A673 (cell line): Measurements from ENCODE around the gene SAP30. TPM values are rescaled to one million over a fixed set of nuclear protein-coding genes. Genes with fewer than 3 reads are reported as not detected.
A peak's percentile ranks its signal among the peaks of the same experiment; 100 is the strongest.

ENCODE experiments used
- Bru-seq: library from RNA; stranded (reverse); fragments of 400-500 nt; gene quantifications from one replicate; lab custom pipeline; 2021; lab: Mats Ljungman, UMichigan
- BruChase-seq, 2 experiments: library from RNA; stranded (reverse); fragments of 400-500 nt; gene quantifications; one replicate each; lab custom pipeline; 2021; lab: Mats Ljungman, UMichigan
- BruUV-seq: library from RNA; stranded (reverse); fragments of 400-500 nt; replicated peaks from 2 replicates; lab custom pipeline; 2021; lab: Mats Ljungman, UMichigan
- CTCF ChIA-PET: fragments of 300-600 bp; sonication (Branson Sonifier 250); formaldehyde crosslinking; loops from one replicate; lab custom pipeline; 2022; ENCODE audit warnings: antibody characterized with exemption; lab: Charles Lee
- POLR2A ChIA-PET: fragments of 300-600 bp; sonication (Branson Sonifier 250); formaldehyde crosslinking; loops from one replicate; lab custom pipeline; 2022; ENCODE audit warnings: antibody characterized with exemption; ENCODE audit not compliant: low non-redundant PET; lab: Charles Lee
- DNase-seq: peaks from one replicate; pipeline ENCODE4 v3.0.0-alpha.2; 2015; ENCODE audit warnings: low spot score
- H3K27ac ChIP-seq: fragments of 200-600 bp; sonication (generic); 2 replicates; pipeline ENCODE4 v1.5.1; 2016; ENCODE audit warnings: mixed run types, low read depth, mild to moderate bottlenecking, mixed read lengths, antibody characterized with exemption, low read length; ENCODE audit not compliant: poor library complexity, severe bottlenecking
- H3K27me3 ChIP-seq: fragments of 200-600 bp; sonication (generic); replicated peaks from 2 replicates; pipeline ENCODE4 v1.6.1; 2017; ENCODE audit warnings: mixed run types, low read depth, mild to moderate bottlenecking, mixed read lengths, antibody characterized with exemption, low read length; ENCODE audit not compliant: insufficient read depth, poor library complexity
- H3K36me3 ChIP-seq: fragments of 200-600 bp; sonication (generic); 2 replicates; pipeline ENCODE4 v1.6.1; 2016; ENCODE audit warnings: mixed run types, mild to moderate bottlenecking, mixed read lengths, antibody characterized with exemption, low read length; ENCODE audit not compliant: insufficient read depth, poor library complexity, severe bottlenecking
- H3K4me1 ChIP-seq: fragments of 200-600 bp; sonication (generic); 2 replicates; pipeline ENCODE4 v1.6.1; 2017; ENCODE audit warnings: mixed run types, mild to moderate bottlenecking, mixed read lengths, antibody characterized with exemption, low read length; ENCODE audit not compliant: insufficient read depth, poor library complexity, severe bottlenecking
- H3K4me3 ChIP-seq: fragments of 200-600 bp; sonication (generic); 2 replicates; pipeline ENCODE4 v1.5.1; 2016; ENCODE audit warnings: low read depth, mixed run types, mild to moderate bottlenecking, mixed read lengths, low read length; ENCODE audit not compliant: poor library complexity, severe bottlenecking
- H3K9me3 ChIP-seq: fragments of 200-600 bp; sonication (generic); 2 replicates; pipeline ENCODE4 v1.6.1; 2016; ENCODE audit warnings: mixed run types, low read depth, mild to moderate bottlenecking, mixed read lengths, antibody characterized with exemption, low read length; ENCODE audit not compliant: poor library complexity, severe bottlenecking
- EZH2 ChIP-seq: fragments of 200-600 bp; sonication (generic); IDR thresholded peaks from 2 replicates; pipeline ENCODE4 v1.6.1; 2017; ENCODE audit warnings: borderline replicate concordance, low read depth, mild to moderate bottlenecking, mixed read lengths, antibody characterized with exemption, low read length; ENCODE audit not compliant: poor library complexity, severe bottlenecking
- intact Hi-C: fragments of 100-400 bp; cut with micrococcal nuclease; formaldehyde crosslinking; loops from one replicate; pipeline ENCODE4 v1.10.0; 2022; ENCODE audit not compliant: unreplicated experiment
- long read RNA-seq: library from polyadenylated mRNA; stranded (forward); transcript quantifications from one replicate; pipeline ENCODE4 v2.0.0, GENCODE V29; 2022
- total RNA-seq: library from RNA; stranded (reverse); gene quantifications from 2 replicates; pipeline ENCODE4 v1.2.3, GENCODE V29; 2021
- TF ChIP-seq, protein P1 (sequence below): fragments of 300-800, 200-600 bp; sonication (generic); conservative IDR thresholded peaks from 2 replicates; pipeline ENCODE4 v1.5.1; 2017; ENCODE audit warnings: low read depth, mild to moderate bottlenecking, antibody characterized with exemption, low read length, moderate library complexity, mixed read lengths

The SAP30 gene, protein sequence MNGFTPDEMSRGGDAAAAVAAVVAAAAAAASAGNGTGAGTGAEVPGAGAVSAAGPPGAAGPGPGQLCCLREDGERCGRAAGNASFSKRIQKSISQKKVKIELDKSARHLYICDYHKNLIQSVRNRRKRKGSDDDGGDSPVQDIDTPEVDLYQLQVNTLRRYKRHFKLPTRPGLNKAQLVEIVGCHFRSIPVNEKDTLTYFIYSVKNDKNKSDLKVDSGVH
- total RNA-seq: 56.5 and 64.3 TPM in 2 replicates
- percentile 88 among the genes with signal in this experiment for Bru-seq, nascent RNA
- BruChase-seq, experiment 1, labeled RNA remaining after a 2-hour chase: percentile 86 among the genes with signal in this experiment
- percentile 76 among the genes with signal in this experiment for BruChase-seq, experiment 2, labeled RNA remaining after a 6-hour chase
- long read RNA-seq, transcript SAP30-201 (4 exons, 1,108 nt): major isoform, 138 of 144 reads
- long read RNA-seq, partial matches to known transcripts: 3 of 144 reads
- long read RNA-seq, other reads (novel, unspliced or antisense): 3 of 144 reads

DNA sequence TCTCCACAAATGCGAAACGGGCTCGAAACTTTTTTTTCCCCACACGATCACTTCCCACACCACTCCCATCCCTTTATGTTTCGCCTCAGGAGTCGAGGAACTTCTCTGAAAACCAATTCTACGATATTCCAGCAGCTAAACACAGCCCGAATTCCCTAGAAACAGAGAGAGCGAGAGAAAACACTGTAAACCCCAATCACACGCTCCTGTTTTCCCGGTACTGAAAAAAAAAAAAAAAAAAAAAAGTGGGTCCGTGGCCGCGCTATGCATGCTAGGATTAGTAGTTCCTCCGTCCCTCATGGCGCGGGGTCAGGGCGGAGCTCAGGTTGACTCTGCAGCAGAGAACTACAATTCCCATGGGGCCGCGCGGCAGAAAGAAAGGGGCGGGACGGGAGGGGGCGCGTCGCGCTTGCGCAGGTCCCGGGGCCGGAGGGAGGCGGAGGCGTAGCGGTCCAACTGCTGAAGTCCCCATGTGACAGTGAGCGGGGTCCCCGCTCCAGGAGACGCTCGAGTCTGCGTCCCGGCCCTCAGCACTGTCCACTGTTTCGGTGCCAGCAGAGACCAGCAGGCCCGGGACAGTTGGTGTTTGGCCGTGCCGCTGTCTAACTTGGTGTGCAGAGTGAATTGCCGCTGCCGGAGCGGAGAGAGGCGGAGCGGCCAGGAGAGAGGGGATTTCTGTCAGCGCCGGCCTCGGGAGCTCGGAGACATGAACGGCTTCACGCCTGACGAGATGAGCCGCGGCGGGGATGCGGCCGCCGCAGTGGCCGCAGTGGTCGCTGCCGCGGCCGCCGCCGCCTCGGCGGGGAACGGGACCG, at the start of gene SAP30:
SAP30 (plus strand) TSS at position 478 of the 815 bp plus-strand sequence; CDS start at position 707, 229 bp downstream.
- Histone ChIP-seq H3K4me3 (peak within 1 kb of the TSS; percentile 91), H3K4me1 (peaks cover 18% of the 10 kb centered on the region), H3K27me3 (no peaks in the 10 kb centered on the region), H3K36me3 (peaks cover 19% of the 10 kb centered on the region), H3K27ac (peak within 1 kb of the TSS; percentile 90), H3K9me3 (no peaks in the 10 kb centered on the region)
- intact Hi-C loops: loop anchor here (2.0 to 5.0 kb wide), 2 partner anchors 36 to 42 kb away; partner anchors contain the start of gene HMGB2
- ChIA-PET POLR2A (interaction anchor here (0.6 to 2.3 kb wide), 5 partner anchors 35 to 783 kb away, joined by 3 to 30 read pairs (median 5); partner anchors contain the start of gene HMGB2), CTCF (interaction anchor here (0.6 to 1.2 kb wide), 5 partner anchors 29 to 107 kb away, joined by 3 to 5 read pairs (median 4); no protein-coding TSS in a partner anchor)
- peak; percentile 99 for DNase-seq
- TF ChIP-seq, protein P1, sequence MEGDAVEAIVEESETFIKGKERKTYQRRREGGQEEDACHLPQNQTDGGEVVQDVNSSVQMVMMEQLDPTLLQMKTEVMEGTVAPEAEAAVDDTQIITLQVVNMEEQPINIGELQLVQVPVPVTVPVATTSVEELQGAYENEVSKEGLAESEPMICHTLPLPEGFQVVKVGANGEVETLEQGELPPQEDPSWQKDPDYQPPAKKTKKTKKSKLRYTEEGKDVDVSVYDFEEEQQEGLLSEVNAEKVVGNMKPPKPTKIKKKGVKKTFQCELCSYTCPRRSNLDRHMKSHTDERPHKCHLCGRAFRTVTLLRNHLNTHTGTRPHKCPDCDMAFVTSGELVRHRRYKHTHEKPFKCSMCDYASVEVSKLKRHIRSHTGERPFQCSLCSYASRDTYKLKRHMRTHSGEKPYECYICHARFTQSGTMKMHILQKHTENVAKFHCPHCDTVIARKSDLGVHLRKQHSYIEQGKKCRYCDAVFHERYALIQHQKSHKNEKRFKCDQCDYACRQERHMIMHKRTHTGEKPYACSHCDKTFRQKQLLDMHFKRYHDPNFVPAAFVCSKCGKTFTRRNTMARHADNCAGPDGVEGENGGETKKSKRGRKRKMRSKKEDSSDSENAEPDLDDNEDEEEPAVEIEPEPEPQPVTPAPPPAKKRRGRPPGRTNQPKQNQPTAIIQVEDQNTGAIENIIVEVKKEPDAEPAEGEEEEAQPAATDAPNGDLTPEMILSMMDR: no peak
- no peak for TF ChIP-seq EZH2
- BruUV-seq: no TSS peak

GRCh38 chr4:173325007-173325736, 45.6 kb upstream of the SAP30 start:
- Histone ChIP-seq H3K4me3 (no peak overlapping the region), H3K4me1 (peaks cover 7% of the 10 kb centered on the region), H3K36me3 (peaks cover 59% of the 10 kb centered on the region), H3K27me3 (no peaks in the 10 kb centered on the region), H3K27ac (peak overlapping the region; percentile 22), H3K9me3 (no peaks in the 10 kb centered on the region)
- POLR2A ChIA-PET: interaction anchor here (0.6 kb wide), 1 partner anchor 9 kb away, joined by 3 read pairs; the partner anchor contains the start of gene HMGB2
- TF ChIP-seq, protein P1: no peak
- TF ChIP-seq EZH2: no peak
- CTCF ChIA-PET: no interaction called here
- BruUV-seq: no TSS peak
- DNase-seq: no peak
- intact Hi-C loops: no loop called here
